Tibial nerve (tissue), 4 donors: Measurements from ENCODE around the gene BRICD5. TPM values are rescaled to one million over a fixed set of nuclear protein-coding genes. Genes with fewer than 3 reads are reported as not detected.
"Not testable (repeated sequence)": the region's sequence is repeated elsewhere in the genome, so short reads cannot be mapped to it uniquely, and the experiment has no call there.

ENCODE experiments used
- DNase-seq, 2 donors: peaks; one replicate each; pipeline ENCODE4 v3.0.0-alpha.2; 2019; ENCODE audit warnings: low spot score in 2 of 2
- H3K27ac ChIP-seq, 4 donors: fragments of 200-600 bp; sonication (generic) in 3 of 4; one replicate each; pipeline ENCODE4 v1.5.1; 2017 to 2019; ENCODE audit warnings: mild to moderate bottlenecking in 1 of 4
- H3K27me3 ChIP-seq, 2 donors: fragments of 200-600 bp; sonication (generic) in 1 of 2; one replicate each; pipeline versions ENCODE4 v1.5.1 to v1.6.0; 2017 to 2019
- H3K36me3 ChIP-seq, 3 donors: fragments of 200-600 bp; sonication (generic); one replicate each; pipeline ENCODE4 v1.5.1; 2018 to 2019
- H3K4me1 ChIP-seq, 4 donors: fragments of 200-600 bp; sonication (generic) in 3 of 4; one replicate each; pipeline ENCODE4 v1.5.1; 2017 to 2019
- H3K4me3 ChIP-seq, 4 donors: fragments of 200-600 bp; sonication (generic) in 3 of 4; one replicate each; pipeline ENCODE4 v1.5.1; 2017 to 2019; ENCODE audit warnings: mild to moderate bottlenecking in 1 of 4, moderate library complexity in 1 of 4
- H3K9me3 ChIP-seq, 4 donors: fragments of 200-600 bp; sonication (generic) in 3 of 4; one replicate each; pipeline ENCODE4 v1.5.1; 2017 to 2019
- CTCF ChIP-seq, 5 experiments: fragments of 200-600 bp in 3 of 5; fragments of 450-650 bp in 2 of 5; sonication (generic) in 3 of 5; IDR thresholded peaks; one replicate each; pipeline ENCODE4 v1.5.1; 2016 to 2019; ENCODE audit warnings: antibody characterized with exemption in 5 of 5, mild to moderate bottlenecking in 3 of 5, moderate library complexity in 2 of 5
- EP300 ChIP-seq, 2 donors: sonication (generic); formaldehyde crosslinking; IDR thresholded peaks; one replicate each; pipeline ENCODE4 v1.6.1; 2017; ENCODE audit warnings: antibody characterized with exemption in 2 of 2, mild to moderate bottlenecking in 1 of 2
- POLR2A ChIP-seq, 2 donors: fragments of 450-650 bp; IDR thresholded peaks; one replicate each; pipeline ENCODE4 v1.6.1; 2017; ENCODE audit warnings: antibody characterized with exemption in 2 of 2, mild to moderate bottlenecking in 2 of 2, moderate library complexity in 2 of 2
- WGBS, 2 donors: methylation state at CpG; one replicate each; pipeline ENCODE4 v1.1.5; 2018; 5-methylcytosine and 5-hydroxymethylcytosine counted together
- total RNA-seq, 4 donors: library from RNA; depleted of rRNA; stranded (reverse); fragments of >200 nt; gene quantifications; one replicate each; pipeline ENCODE4 v1.1.0, GENCODE V29; 2016

The BRICD5 gene
- total RNA-seq, 4 donors from 2014 or later, result 19.8 to 203 (median 24.4) TPM

DNA sequence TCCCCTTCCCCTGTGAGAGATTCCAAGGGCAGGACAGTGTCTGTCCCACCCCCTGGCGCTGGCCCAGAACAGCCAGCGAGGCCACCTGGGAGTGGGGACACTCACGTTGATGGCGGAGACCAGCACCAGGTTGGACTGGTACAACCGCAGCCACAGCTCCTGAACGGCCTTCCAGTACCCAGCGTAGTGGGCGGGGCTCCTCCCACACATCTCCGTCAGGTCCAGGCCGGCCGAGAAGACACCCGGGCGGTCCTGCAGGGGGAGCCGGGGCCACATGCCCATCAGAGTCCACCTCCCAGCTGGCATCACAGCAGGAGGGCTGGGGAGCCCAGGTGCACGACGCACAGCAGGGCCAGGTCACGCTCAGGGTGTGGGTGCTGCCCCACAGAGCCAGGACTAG is 33.6 kb upstream of the BRICD5 start:
- H3K36me3 ChIP-seq, result peaks cover 0 to 82% (median 12%) of the 10 kb centered on the region in 3 donors
- WGBS, 2 donors, result 59 to 75% methylated on average over 12 to 14 of the region's 17 CpGs
- H3K27me3 ChIP-seq, result no peaks in the 10 kb centered on the region
- no peak overlapping the region for H3K27ac ChIP-seq
- no peaks in the 10 kb centered on the region for H3K4me1 ChIP-seq
- no peaks in the 10 kb centered on the region for H3K9me3 ChIP-seq
- no peak for DNase-seq
- no peak overlapping the region for H3K4me3 ChIP-seq
- TF ChIP-seq CTCF (IDR thresholded peaks at IDR 0.05) (no peak), POLR2A (IDR thresholded peaks at IDR 0.05) (no peak), EP300 (IDR thresholded peaks at IDR 0.05) (no peak)

- TF ChIP-seq CTCF (IDR thresholded peaks at IDR 0.05) (no peak), EP300 (IDR thresholded peaks at IDR 0.05) (no peak), POLR2A (IDR thresholded peaks at IDR 0.05) (no peak)
- WGBS, 2 donors, result 89 to 97% methylated on average over 11 of the region's 11 CpGs
- DNase-seq, result no peak
- H3K4me1 ChIP-seq, result no peaks in the 10 kb centered on the region
- H3K36me3 ChIP-seq, result peaks cover 0 to 83% (median 12%) of the 10 kb centered on the region in 3 donors
- H3K9me3 ChIP-seq, result no peaks in the 10 kb centered on the region
- H3K27me3 ChIP-seq, result no peaks in the 10 kb centered on the region
- no peak overlapping the region for H3K4me3 ChIP-seq
- no peak overlapping the region for H3K27ac ChIP-seq
These were observed 33.1 kb upstream of the BRICD5 start for GRCh38 chr16:2243781-2244180.

- 91 to 94% methylated on average over 18 to 19 of the region's 19 CpGs for WGBS, 2 donors
- no peak for DNase-seq
- Histone ChIP-seq H3K4me3 (no peak overlapping the region), H3K9me3 (no peaks in the 10 kb centered on the region), H3K27ac (no peak overlapping the region), H3K36me3 (peaks cover 0 to 87% (median 12%) of the 10 kb centered on the region in 3 donors), H3K27me3 (no peaks in the 10 kb centered on the region), H3K4me1 (peaks cover 0 to 1% (median under 1%) of the 10 kb centered on the region in 4 donors)
- TF ChIP-seq POLR2A (IDR thresholded peaks at IDR 0.05), result no peak
- no peak for TF ChIP-seq CTCF (IDR thresholded peaks at IDR 0.05)
- TF ChIP-seq EP300 (IDR thresholded peaks at IDR 0.05), result no peak
These were observed 32.4 kb upstream of the BRICD5 start for GRCh38 chr16:2243031-2243528.

GRCh38 chr16:2242598-2242997 is 31.9 kb upstream of the BRICD5 start:
- Histone ChIP-seq H3K9me3 (no peaks in the 10 kb centered on the region), H3K27me3 (peaks cover 0 to under 1% of the 10 kb centered on the region in 2 donors), H3K36me3 (peaks cover 0 to 87% (median 12%) of the 10 kb centered on the region in 3 donors), H3K4me3 (no peak overlapping the region), H3K4me1 (peaks cover 0 to 6% (median 4%) of the 10 kb centered on the region in 4 donors), H3K27ac (no peak overlapping the region)
- TF ChIP-seq EP300 (IDR thresholded peaks at IDR 0.05) (no peak), POLR2A (IDR thresholded peaks at IDR 0.05) (no peak), CTCF (IDR thresholded peaks at IDR 0.05) (no peak)
- WGBS, 2 donors, result 71 to 73% methylated on average over 8 to 11 of the region's 11 CpGs
- DNase-seq, result no peak

DNA sequence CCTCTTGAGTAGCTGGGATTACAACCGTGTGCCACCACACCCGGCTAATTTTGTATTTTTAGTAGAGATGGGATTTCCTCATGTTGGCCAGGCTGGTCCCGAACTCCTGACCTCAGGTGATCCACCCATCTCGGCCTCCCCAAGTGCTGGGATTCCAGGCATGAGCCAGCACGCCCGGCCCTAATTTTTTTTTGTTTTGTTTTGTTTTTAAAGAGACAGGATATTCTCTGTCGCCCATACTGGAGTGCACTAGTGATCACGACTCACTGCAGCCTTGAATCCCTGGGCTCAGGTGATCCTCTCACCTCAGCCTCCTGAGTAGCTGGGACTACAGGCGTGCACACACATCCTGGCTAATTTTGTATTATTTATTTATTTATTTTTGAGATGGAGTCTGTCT is 29.7 kb upstream of the BRICD5 start:
- H3K9me3 ChIP-seq, H3K27ac ChIP-seq, DNase-seq, H3K4me3 ChIP-seq: not testable (repeated sequence)
- H3K4me1 ChIP-seq, result peaks cover 0 to 28% (median 22%) of the 10 kb centered on the region in 4 donors
- H3K27me3 ChIP-seq, result peaks cover 0 to 17% of the 10 kb centered on the region in 2 donors
- WGBS, 2 donors, result 70 to 78% methylated on average over 9 of the region's 9 CpGs
- H3K36me3 ChIP-seq, result peaks cover 0 to 76% (median 9%) of the 10 kb centered on the region in 3 donors
